ENCODE measurements around the gene POU2AF2.

Gene POU2AF2

DNA sequence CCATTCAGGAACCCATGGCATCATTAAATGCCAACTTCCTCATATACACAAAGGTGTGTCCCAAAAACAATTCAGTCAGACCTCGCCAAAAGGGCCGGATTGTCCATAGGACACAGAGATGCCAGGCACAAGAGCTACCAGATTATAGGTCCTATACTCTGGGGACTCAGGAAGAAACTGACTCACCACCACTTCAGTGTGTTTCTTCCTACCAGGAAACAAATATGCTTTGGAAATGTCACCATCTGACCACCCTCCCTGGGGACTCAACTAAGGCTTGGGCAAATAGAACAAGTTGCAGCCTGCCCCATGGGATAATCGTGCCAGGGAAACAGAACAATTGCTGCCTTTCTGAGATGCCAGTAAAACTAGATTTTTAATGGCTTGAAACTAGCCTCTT lies 64.6 kb downstream of the POU2AF2 start (continued):
- 0 out of 2 replicates have a peak, but pooled peaks have one; percentile 26 for TF ChIP-seq ZNF335 (tag by site-specific recombination; conservative IDR thresholded peaks at IDR 0.05)
- no peak for TF ChIP-seq KLF1 (tag by site-specific recombination; IDR thresholded peaks at IDR 0.05)
- TF ChIP-seq ZNF174 (tag by site-specific recombination; IDR thresholded peaks at IDR 0.05): no peak
- no peak for TF ChIP-seq ZNF350 (tag by site-specific recombination; IDR thresholded peaks at IDR 0.05)
- TF ChIP-seq ZNF600 (tag by site-specific recombination; IDR thresholded peaks at IDR 0.05): no peak
- TF ChIP-seq, protein P1, sequence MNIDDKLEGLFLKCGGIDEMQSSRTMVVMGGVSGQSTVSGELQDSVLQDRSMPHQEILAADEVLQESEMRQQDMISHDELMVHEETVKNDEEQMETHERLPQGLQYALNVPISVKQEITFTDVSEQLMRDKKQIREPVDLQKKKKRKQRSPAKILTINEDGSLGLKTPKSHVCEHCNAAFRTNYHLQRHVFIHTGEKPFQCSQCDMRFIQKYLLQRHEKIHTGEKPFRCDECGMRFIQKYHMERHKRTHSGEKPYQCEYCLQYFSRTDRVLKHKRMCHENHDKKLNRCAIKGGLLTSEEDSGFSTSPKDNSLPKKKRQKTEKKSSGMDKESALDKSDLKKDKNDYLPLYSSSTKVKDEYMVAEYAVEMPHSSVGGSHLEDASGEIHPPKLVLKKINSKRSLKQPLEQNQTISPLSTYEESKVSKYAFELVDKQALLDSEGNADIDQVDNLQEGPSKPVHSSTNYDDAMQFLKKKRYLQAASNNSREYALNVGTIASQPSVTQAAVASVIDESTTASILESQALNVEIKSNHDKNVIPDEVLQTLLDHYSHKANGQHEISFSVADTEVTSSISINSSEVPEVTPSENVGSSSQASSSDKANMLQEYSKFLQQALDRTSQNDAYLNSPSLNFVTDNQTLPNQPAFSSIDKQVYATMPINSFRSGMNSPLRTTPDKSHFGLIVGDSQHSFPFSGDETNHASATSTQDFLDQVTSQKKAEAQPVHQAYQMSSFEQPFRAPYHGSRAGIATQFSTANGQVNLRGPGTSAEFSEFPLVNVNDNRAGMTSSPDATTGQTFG (tag by site-specific recombination; IDR thresholded peaks at IDR 0.05; ENCODE audit: borderline replicate concordance): no peak
- TF ChIP-seq ZNF391 (tag by site-specific recombination; IDR thresholded peaks at IDR 0.05; ENCODE audit: borderline replicate concordance, low read depth): no peak
- TF ChIP-seq ZEB2 (tag by site-specific recombination; IDR thresholded peaks at IDR 0.05): 0 out of 2 replicates have a peak, but pooled peaks have one; percentile 29
- TF ChIP-seq ZNF366 (tag by site-specific recombination; conservative IDR thresholded peaks at IDR 0.05): peak; percentile 46
- TF ChIP-seq, protein P2, sequence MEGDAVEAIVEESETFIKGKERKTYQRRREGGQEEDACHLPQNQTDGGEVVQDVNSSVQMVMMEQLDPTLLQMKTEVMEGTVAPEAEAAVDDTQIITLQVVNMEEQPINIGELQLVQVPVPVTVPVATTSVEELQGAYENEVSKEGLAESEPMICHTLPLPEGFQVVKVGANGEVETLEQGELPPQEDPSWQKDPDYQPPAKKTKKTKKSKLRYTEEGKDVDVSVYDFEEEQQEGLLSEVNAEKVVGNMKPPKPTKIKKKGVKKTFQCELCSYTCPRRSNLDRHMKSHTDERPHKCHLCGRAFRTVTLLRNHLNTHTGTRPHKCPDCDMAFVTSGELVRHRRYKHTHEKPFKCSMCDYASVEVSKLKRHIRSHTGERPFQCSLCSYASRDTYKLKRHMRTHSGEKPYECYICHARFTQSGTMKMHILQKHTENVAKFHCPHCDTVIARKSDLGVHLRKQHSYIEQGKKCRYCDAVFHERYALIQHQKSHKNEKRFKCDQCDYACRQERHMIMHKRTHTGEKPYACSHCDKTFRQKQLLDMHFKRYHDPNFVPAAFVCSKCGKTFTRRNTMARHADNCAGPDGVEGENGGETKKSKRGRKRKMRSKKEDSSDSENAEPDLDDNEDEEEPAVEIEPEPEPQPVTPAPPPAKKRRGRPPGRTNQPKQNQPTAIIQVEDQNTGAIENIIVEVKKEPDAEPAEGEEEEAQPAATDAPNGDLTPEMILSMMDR (tag by site-specific recombination; IDR thresholded peaks at IDR 0.05): no peak
- TF ChIP-seq ZNF558 (tag by site-specific recombination; IDR thresholded peaks at IDR 0.05): no peak
- no peak for TF ChIP-seq ZNF121 (tag by site-specific recombination; IDR thresholded peaks at IDR 0.05)
- no peak for TF ChIP-seq ZNF184 (tag by site-specific recombination; IDR thresholded peaks at IDR 0.05)
- no peak for TF ChIP-seq ZNF416 (tag by site-specific recombination; IDR thresholded peaks at IDR 0.05)
- TF ChIP-seq, protein P3, sequence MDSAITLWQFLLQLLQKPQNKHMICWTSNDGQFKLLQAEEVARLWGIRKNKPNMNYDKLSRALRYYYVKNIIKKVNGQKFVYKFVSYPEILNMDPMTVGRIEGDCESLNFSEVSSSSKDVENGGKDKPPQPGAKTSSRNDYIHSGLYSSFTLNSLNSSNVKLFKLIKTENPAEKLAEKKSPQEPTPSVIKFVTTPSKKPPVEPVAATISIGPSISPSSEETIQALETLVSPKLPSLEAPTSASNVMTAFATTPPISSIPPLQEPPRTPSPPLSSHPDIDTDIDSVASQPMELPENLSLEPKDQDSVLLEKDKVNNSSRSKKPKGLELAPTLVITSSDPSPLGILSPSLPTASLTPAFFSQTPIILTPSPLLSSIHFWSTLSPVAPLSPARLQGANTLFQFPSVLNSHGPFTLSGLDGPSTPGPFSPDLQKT (IDR thresholded peaks at IDR 0.05; ENCODE audit: borderline replicate concordance, low read depth, low read length): no peak
- no peak for TF ChIP-seq ZNF660 (tag by site-specific recombination; IDR thresholded peaks at IDR 0.05)
- no peak for TF ChIP-seq ZNF837 (tag by site-specific recombination; IDR thresholded peaks at IDR 0.05)
- TF ChIP-seq ZNF830 (tag by site-specific recombination; IDR thresholded peaks at IDR 0.05; ENCODE audit: low read depth): no peak
- TF ChIP-seq ZNF274 (IDR thresholded peaks at IDR 0.05; ENCODE audit: low read length): no peak
- TF ChIP-seq ZNF274 (tag by site-specific recombination; IDR thresholded peaks at IDR 0.05; ENCODE audit: borderline replicate concordance): no peak
- TF ChIP-seq ZNF768 (tag by site-specific recombination; IDR thresholded peaks at IDR 0.05): no peak
- TF ChIP-seq ZFP3 (tag by site-specific recombination; IDR thresholded peaks at IDR 0.05; ENCODE audit: low read depth): no peak
- no peak for TF ChIP-seq SCRT1 (tag by site-specific recombination; IDR thresholded peaks at IDR 0.05; ENCODE audit: borderline replicate concordance)
- no peak for TF ChIP-seq ZNF426 (tag by site-specific recombination; IDR thresholded peaks at IDR 0.05)
- TF ChIP-seq, protein P4, sequence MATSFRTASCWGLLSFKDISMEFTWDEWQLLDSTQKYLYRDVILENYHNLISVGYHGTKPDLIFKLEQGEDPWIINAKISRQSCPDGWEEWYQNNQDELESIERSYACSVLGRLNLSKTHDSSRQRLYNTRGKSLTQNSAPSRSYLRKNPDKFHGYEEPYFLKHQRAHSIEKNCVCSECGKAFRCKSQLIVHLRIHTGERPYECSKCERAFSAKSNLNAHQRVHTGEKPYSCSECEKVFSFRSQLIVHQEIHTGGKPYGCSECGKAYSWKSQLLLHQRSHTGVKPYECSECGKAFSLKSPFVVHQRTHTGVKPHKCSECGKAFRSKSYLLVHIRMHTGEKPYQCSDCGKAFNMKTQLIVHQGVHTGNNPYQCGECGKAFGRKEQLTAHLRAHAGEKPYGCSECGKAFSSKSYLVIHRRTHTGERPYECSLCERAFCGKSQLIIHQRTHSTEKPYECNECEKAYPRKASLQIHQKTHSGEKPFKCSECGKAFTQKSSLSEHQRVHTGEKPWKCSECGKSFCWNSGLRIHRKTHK (tag by site-specific recombination; IDR thresholded peaks at IDR 0.05): no peak
- TF ChIP-seq, protein P5, sequence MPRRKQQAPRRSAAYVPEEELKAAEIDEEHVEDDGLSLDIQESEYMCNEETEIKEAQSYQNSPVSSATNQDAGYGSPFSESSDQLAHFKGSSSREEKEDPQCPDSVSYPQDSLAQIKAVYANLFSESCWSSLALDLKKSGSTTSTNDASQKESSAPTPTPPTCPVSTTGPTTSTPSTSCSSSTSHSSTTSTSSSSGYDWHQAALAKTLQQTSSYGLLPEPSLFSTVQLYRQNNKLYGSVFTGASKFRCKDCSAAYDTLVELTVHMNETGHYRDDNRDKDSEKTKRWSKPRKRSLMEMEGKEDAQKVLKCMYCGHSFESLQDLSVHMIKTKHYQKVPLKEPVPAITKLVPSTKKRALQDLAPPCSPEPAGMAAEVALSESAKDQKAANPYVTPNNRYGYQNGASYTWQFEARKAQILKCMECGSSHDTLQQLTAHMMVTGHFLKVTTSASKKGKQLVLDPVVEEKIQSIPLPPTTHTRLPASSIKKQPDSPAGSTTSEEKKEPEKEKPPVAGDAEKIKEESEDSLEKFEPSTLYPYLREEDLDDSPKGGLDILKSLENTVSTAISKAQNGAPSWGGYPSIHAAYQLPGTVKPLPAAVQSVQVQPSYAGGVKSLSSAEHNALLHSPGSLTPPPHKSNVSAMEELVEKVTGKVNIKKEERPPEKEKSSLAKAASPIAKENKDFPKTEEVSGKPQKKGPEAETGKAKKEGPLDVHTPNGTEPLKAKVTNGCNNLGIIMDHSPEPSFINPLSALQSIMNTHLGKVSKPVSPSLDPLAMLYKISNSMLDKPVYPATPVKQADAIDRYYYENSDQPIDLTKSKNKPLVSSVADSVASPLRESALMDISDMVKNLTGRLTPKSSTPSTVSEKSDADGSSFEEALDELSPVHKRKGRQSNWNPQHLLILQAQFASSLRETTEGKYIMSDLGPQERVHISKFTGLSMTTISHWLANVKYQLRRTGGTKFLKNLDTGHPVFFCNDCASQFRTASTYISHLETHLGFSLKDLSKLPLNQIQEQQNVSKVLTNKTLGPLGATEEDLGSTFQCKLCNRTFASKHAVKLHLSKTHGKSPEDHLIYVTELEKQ (tag by site-specific recombination; IDR thresholded peaks at IDR 0.05; ENCODE audit: borderline replicate concordance): no peak
- TF ChIP-seq ZNF623 (tag by site-specific recombination; IDR thresholded peaks at IDR 0.05): no peak
- TF ChIP-seq FEZF1 (tag by site-specific recombination; IDR thresholded peaks at IDR 0.05): no peak
- TF ChIP-seq, protein P6, sequence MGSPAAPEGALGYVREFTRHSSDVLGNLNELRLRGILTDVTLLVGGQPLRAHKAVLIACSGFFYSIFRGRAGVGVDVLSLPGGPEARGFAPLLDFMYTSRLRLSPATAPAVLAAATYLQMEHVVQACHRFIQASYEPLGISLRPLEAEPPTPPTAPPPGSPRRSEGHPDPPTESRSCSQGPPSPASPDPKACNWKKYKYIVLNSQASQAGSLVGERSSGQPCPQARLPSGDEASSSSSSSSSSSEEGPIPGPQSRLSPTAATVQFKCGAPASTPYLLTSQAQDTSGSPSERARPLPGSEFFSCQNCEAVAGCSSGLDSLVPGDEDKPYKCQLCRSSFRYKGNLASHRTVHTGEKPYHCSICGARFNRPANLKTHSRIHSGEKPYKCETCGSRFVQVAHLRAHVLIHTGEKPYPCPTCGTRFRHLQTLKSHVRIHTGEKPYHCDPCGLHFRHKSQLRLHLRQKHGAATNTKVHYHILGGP (tag by site-specific recombination; IDR thresholded peaks at IDR 0.05): no peak

Data from HEK293 (cell line).